HCT116 (cell line): ENCODE data around the gene CADPS. TPM values are rescaled to one million over a fixed set of nuclear protein-coding genes. Genes with fewer than 3 reads are reported as not detected.

Source experiments
- ATAC-seq: fragments of 200-7000 bp; cut with Tn5 transposase; 2 replicates; pipeline ENCODE4 v1.9.1; 2020; ENCODE audit warnings: mild to moderate bottlenecking, moderate library complexity
- BruUV-seq: library from RNA; stranded (reverse); fragments of 400-500 nt; replicated peaks from 2 replicates; lab custom pipeline; 2021; lab: Mats Ljungman, UMichigan
- CTCF ChIA-PET: fragments of 300-600 bp; sonication (Branson Sonifier 250); formaldehyde crosslinking; loops from one replicate; lab custom pipeline; 2021; ENCODE audit warnings: antibody characterized with exemption; lab: Charles Lee
- POLR2A ChIA-PET: fragments of 300-600, 350-600 bp; sonication (Branson Sonifier 250); formaldehyde crosslinking; loops from one replicate; lab custom pipeline; 2021; ENCODE audit warnings: antibody characterized with exemption; lab: Charles Lee
- RAD21 ChIA-PET, 2 experiments: fragments of 300-600 bp; sonication (Branson Sonifier 250); formaldehyde crosslinking; loops; one replicate each; lab custom pipeline; 2023; ENCODE audit warnings: low total read pairs in 2 of 2; ENCODE audit not compliant: uncharacterized antibody in 2 of 2, unreplicated experiment in 2 of 2, low non-redundant PET in 1 of 2; lab: Charles Lee
- DNase-seq: peaks from one replicate; pipeline ENCODE4 v3.0.0-alpha.2; 2010; ENCODE audit warnings: low read depth, low spot score
- H2AFZ ChIP-seq: fragments of 200-600 bp; shearing (Covaris generic), sonication (generic); 2 replicates; pipeline ENCODE4 v1.6.1; 2017; ENCODE audit warnings: low read depth, mixed run types, mixed read lengths, antibody characterized with exemption, low read length; ENCODE audit not compliant: poor library complexity, severe bottlenecking
- H3K27ac ChIP-seq: 2 replicates; pipeline ENCODE4 v1.5.1; 2012; ENCODE audit warnings: low read depth, low read length
- H3K27me3 ChIP-seq: fragments of 200-600 bp; sonication (generic); 2 replicates; pipeline ENCODE4 v1.6.1; 2016; ENCODE audit warnings: mixed run types, low read length, mixed read lengths; ENCODE audit not compliant: insufficient read depth
- H3K36me3 ChIP-seq, 2 experiments: fragments of 200-500 bp in 1 of 2; fragments of 200-600 bp in 1 of 2; sonication (Bioruptor generic) in 1 of 2; sonication (generic) in 1 of 2; 2 replicates each; pipeline versions ENCODE4 v1.5.1 to v1.6.1; 2014 to 2016; ENCODE audit warnings: low read length in 2 of 2, inconsistent platforms in 1 of 2, mixed read lengths in 1 of 2, mixed run types in 1 of 2; ENCODE audit not compliant: insufficient read depth in 2 of 2, control insufficient read depth in 1 of 2
- H3K4me1 ChIP-seq, 2 experiments: fragments of 200-600 bp in 1 of 2; sonication (generic) in 1 of 2; 2 replicates each; pipeline versions ENCODE4 v1.5.1 to v1.6.1; 2012 to 2017; ENCODE audit warnings: low read length in 2 of 2, inconsistent platforms in 1 of 2, mild to moderate bottlenecking in 1 of 2, mixed read lengths in 1 of 2, mixed run types in 1 of 2, moderate library complexity in 1 of 2; ENCODE audit not compliant: insufficient read depth in 2 of 2, control insufficient read depth in 1 of 2
- H3K4me2 ChIP-seq: fragments of 200-600 bp; sonication (generic); 2 replicates; pipeline ENCODE4 v1.6.1; 2017; ENCODE audit warnings: mixed run types, low read length, mixed read lengths
- H3K4me3 ChIP-seq, 2 experiments: fragments of 200-600 bp in 1 of 2; sonication (generic) in 1 of 2; replicated peaks in 1 of 2; 2 replicates each; pipeline ENCODE4 v1.5.1; 2011 to 2016; ENCODE audit warnings: low read length in 2 of 2, control low read depth in 1 of 2, low read depth in 1 of 2, mild to moderate bottlenecking in 1 of 2, mixed read lengths in 1 of 2, mixed run types in 1 of 2
- H3K79me2 ChIP-seq: fragments of 200-600 bp; sonication (generic); 2 replicates; pipeline ENCODE4 v1.6.1; 2017; ENCODE audit warnings: mild to moderate bottlenecking, mixed run types, low read length, moderate library complexity, mixed read lengths; ENCODE audit not compliant: insufficient read depth
- H3K9ac ChIP-seq: fragments of 200-600 bp; sonication (generic); 2 replicates; pipeline ENCODE4 v1.6.1; 2016; ENCODE audit warnings: low read length, mixed read lengths
- H3K9me2 ChIP-seq: fragments of 200-600 bp; sonication (generic), shearing (Covaris generic); 2 replicates; pipeline ENCODE4 v1.6.1; 2017; ENCODE audit warnings: mixed run types, mild to moderate bottlenecking, moderate library complexity; ENCODE audit not compliant: insufficient read depth
- H3K9me3 ChIP-seq, 2 experiments: fragments of 200-500 bp in 1 of 2; fragments of 200-600 bp in 1 of 2; sonication (Bioruptor generic) in 1 of 2; sonication (generic) in 1 of 2; 2 replicates each; pipeline ENCODE4 v1.6.1; 2014 to 2017; ENCODE audit warnings: low read length in 2 of 2, mixed read lengths in 2 of 2, inconsistent platforms in 1 of 2, low read depth in 1 of 2, mild to moderate bottlenecking in 1 of 2, mixed run types in 1 of 2, moderate library complexity in 1 of 2; ENCODE audit not compliant: control insufficient read depth in 1 of 2, insufficient read depth in 1 of 2
- H4K20me1 ChIP-seq: fragments of 200-600 bp; sonication (generic), shearing (Covaris generic); 2 replicates; pipeline ENCODE4 v1.6.1; 2017; ENCODE audit warnings: mixed run types, mild to moderate bottlenecking, moderate library complexity; ENCODE audit not compliant: insufficient read depth
- ATF3 ChIP-seq: IDR thresholded peaks from 2 replicates; pipeline ENCODE4 v1.6.1; 2012
- CBX3 ChIP-seq: IDR thresholded peaks from 2 replicates; pipeline ENCODE4 v1.6.1; 2012; ENCODE audit warnings: low read depth
- CEBPB ChIP-seq: IDR thresholded peaks from 2 replicates; pipeline ENCODE4 v1.6.1; 2012; ENCODE audit warnings: low read depth
- CTCF ChIP-seq, 3 experiments: fragments of 200-600 bp in 1 of 3; sonication (generic) in 1 of 3; IDR thresholded peaks in 2 of 3; conservative IDR thresholded peaks in 1 of 3; 2 replicates each; pipeline ENCODE4 v1.5.1; 2012 to 2017; ENCODE audit warnings: low read depth in 2 of 3, low read length in 2 of 3, antibody characterized with exemption in 1 of 3, borderline replicate concordance in 1 of 3, control low read depth in 1 of 3, mild to moderate bottlenecking in 1 of 3, mixed read lengths in 1 of 3, mixed run types in 1 of 3, moderate library complexity in 1 of 3; ENCODE audit not compliant: insufficient read depth in 1 of 3
- EGR1 ChIP-seq: IDR thresholded peaks from 2 replicates; pipeline ENCODE4 v1.6.1; 2012; ENCODE audit warnings: low read depth
- ELF1 ChIP-seq: IDR thresholded peaks from 2 replicates; pipeline ENCODE4 v1.6.1; 2012; ENCODE audit warnings: low read depth, borderline replicate concordance
- EZH2phosphoT487 ChIP-seq: fragments of 200-600 bp; IDR thresholded peaks from 2 replicates; pipeline ENCODE4 v1.6.1; 2018; ENCODE audit warnings: antibody characterized with exemption, borderline replicate concordance
- FOSL1 ChIP-seq: IDR thresholded peaks from 2 replicates; pipeline ENCODE4 v1.6.1; 2012; ENCODE audit warnings: low read depth
- JUND ChIP-seq: IDR thresholded peaks from 2 replicates; pipeline ENCODE4 v1.6.1; 2012
- MAX ChIP-seq: IDR thresholded peaks from 2 replicates; pipeline ENCODE4 v1.6.1; 2012
- POLR2A ChIP-seq: IDR thresholded peaks from 2 replicates; pipeline ENCODE4 v1.7.0; 2011; ENCODE audit warnings: borderline replicate concordance; ENCODE audit not compliant: insufficient read depth, insufficient read length; ENCODE audit errors: extremely low read depth
- POLR2AphosphoS5 ChIP-seq: IDR thresholded peaks from 2 replicates; pipeline ENCODE4 v1.6.1; 2011; ENCODE audit warnings: mild to moderate bottlenecking, low read depth, low read length, moderate library complexity
- RAD21 ChIP-seq: IDR thresholded peaks from 2 replicates; pipeline ENCODE4 v1.6.1; 2012; ENCODE audit warnings: low read depth, mild to moderate bottlenecking
- REST ChIP-seq: IDR thresholded peaks from 2 replicates; pipeline ENCODE4 v1.6.1; 2012; ENCODE audit warnings: low read depth
- SP1 ChIP-seq: IDR thresholded peaks from 2 replicates; pipeline ENCODE4 v1.6.1; 2012; ENCODE audit warnings: low read depth
- TCF7L2 ChIP-seq: IDR thresholded peaks from 2 replicates; pipeline ENCODE4 v1.7.0; 2011; ENCODE audit warnings: borderline replicate concordance, inconsistent platforms; ENCODE audit not compliant: insufficient read depth, insufficient read length; ENCODE audit errors: extremely low read depth
- YY1 ChIP-seq: IDR thresholded peaks from 2 replicates; pipeline ENCODE4 v1.6.1; 2011; ENCODE audit warnings: low read length, low read depth, moderate library complexity, mild to moderate bottlenecking; ENCODE audit not compliant: insufficient replicate concordance; ENCODE audit errors: extremely low read depth
- ZBTB33 ChIP-seq: IDR thresholded peaks from 2 replicates; pipeline ENCODE4 v1.6.1; 2011; ENCODE audit warnings: mild to moderate bottlenecking, low read length, moderate library complexity; ENCODE audit not compliant: insufficient replicate concordance; ENCODE audit errors: extremely low read depth
- ZFX ChIP-seq: fragments of 450-650 bp; IDR thresholded peaks from 2 replicates; pipeline ENCODE4 v1.6.1; 2017
- ZNF274 ChIP-seq: fragments of 200-500 bp; sonication (Bioruptor generic); IDR thresholded peaks from 2 replicates; pipeline ENCODE4 v1.6.1; 2014; ENCODE audit warnings: mild to moderate bottlenecking, low read depth, low read length, inconsistent platforms
- intact Hi-C: fragments of 100-400 bp; cut with micrococcal nuclease; formaldehyde crosslinking; loops from 2 replicates; pipeline ENCODE4 v1.10.0; 2022
- total RNA-seq: library from RNA; stranded (reverse); gene quantifications from one replicate; pipeline ENCODE4 v1.2.1, GENCODE V29; 2021; ENCODE audit not compliant: unreplicated experiment

CADPS gene
- total RNA-seq, 1 experiment from 2014 or later, result not detected

GRCh38 chr3:62718515-62719320 is 156.5 kb downstream of the CADPS start:
- CTCF ChIA-PET, result no interaction called here
- RAD21 ChIA-PET, result no interaction called here
- POLR2A ChIA-PET, result no interaction called here

More at GRCh38 chr3:62718515-62719320, 156.5 kb downstream of the CADPS start:
- ATAC-seq, result no peak
- no peaks in the 10 kb centered on the region for H3K9me2 ChIP-seq
- H2AFZ ChIP-seq, result no peak overlapping the region
- BruUV-seq, result no TSS peak
- H3K27me3 ChIP-seq, result peaks cover 12% of the 10 kb centered on the region
- H3K27ac ChIP-seq, result no peak overlapping the region
- H3K4me1 ChIP-seq, result no peaks in the 10 kb centered on the region
- H3K79me2 ChIP-seq, result no peaks in the 10 kb centered on the region
- H4K20me1 ChIP-seq, result no peaks in the 10 kb centered on the region
- intact Hi-C loops, result no loop called here
- no peaks in the 10 kb centered on the region for H3K9me3 ChIP-seq
- no peak overlapping the region for H3K4me3 ChIP-seq
- H3K36me3 ChIP-seq, result no peaks in the 10 kb centered on the region
- no peak for DNase-seq
- TF ChIP-seq ZFX (no peak), MAX (no peak), ATF3 (no peak), EGR1 (no peak), TCF7L2 (no peak), ZNF274 (no peak), POLR2AphosphoS5 (no peak), EZH2phosphoT487 (no peak), YY1 (no peak), RAD21 (no peak), FOSL1 (no peak), CTCF (IDR thresholded peaks at IDR 0.05 in 2 of 3, conservative IDR thresholded peaks at IDR 0.05 in 1 of 3; ENCODE audit: borderline replicate concordance in 1 of 3, insufficient read depth in 1 of 3, low read depth in 2 of 3, low read length in 2 of 3) (no peak), ZBTB33 (no peak), ELF1 (no peak), CBX3 (no peak), CEBPB (no peak), POLR2A (no peak), JUND (no peak), REST (no peak), SP1 (no peak)
- H3K4me2 ChIP-seq, result no peak overlapping the region
- no peak overlapping the region for H3K9ac ChIP-seq
